H9 (cell line): ENCODE measurements around the gene NTN3. TPM values are rescaled to one million over a fixed set of nuclear protein-coding genes. Genes with fewer than 3 reads are reported as not detected.

Experiments
- DNase-seq: peaks from one replicate; pipeline ENCODE4 v3.0.0-alpha.2; 2017
- H2AFZ ChIP-seq: one replicate; pipeline ENCODE4 v1.6.1; 2013; ENCODE audit warnings: mild to moderate bottlenecking, low read length, control low read depth, moderate library complexity
- H2AK5ac ChIP-seq: 2 replicates; pipeline ENCODE4 v1.6.1; 2013; ENCODE audit warnings: low read length, control low read depth, mixed read lengths; ENCODE audit not compliant: insufficient read length
- H2BK120ac ChIP-seq: one replicate; pipeline ENCODE4 v1.6.1; 2013; ENCODE audit warnings: low read depth, mild to moderate bottlenecking, low read length, control low read depth, inconsistent platforms; ENCODE audit not compliant: poor library complexity, severe bottlenecking
- H2BK12ac ChIP-seq: 2 replicates; pipeline ENCODE4 v1.6.1; 2013; ENCODE audit warnings: low read length, control low read depth, mixed read lengths, low read depth; ENCODE audit not compliant: insufficient read length
- H2BK15ac ChIP-seq: 2 replicates; pipeline ENCODE4 v1.6.1; 2013; ENCODE audit warnings: low read depth, low read length, control low read depth
- H2BK20ac ChIP-seq: one replicate; pipeline ENCODE4 v1.6.1; 2013; ENCODE audit warnings: low read depth, mild to moderate bottlenecking, low read length, control low read depth, inconsistent platforms; ENCODE audit not compliant: poor library complexity, severe bottlenecking
- H2BK5ac ChIP-seq: 2 replicates; pipeline ENCODE4 v1.6.1; 2013; ENCODE audit warnings: low read length, control low read depth, mixed read lengths; ENCODE audit not compliant: insufficient read length
- H3K14ac ChIP-seq: 2 replicates; pipeline ENCODE4 v1.6.1; 2013; ENCODE audit warnings: low read length, control low read depth; ENCODE audit not compliant: insufficient read depth
- H3K18ac ChIP-seq: 2 replicates; pipeline ENCODE4 v1.6.1; 2013; ENCODE audit warnings: low read depth, mild to moderate bottlenecking, mixed read lengths, low read length, control low read depth; ENCODE audit not compliant: insufficient read length
- H3K23ac ChIP-seq: 2 replicates; pipeline ENCODE4 v1.6.1; 2013; ENCODE audit warnings: low read length, control low read depth, mixed read lengths, low read depth; ENCODE audit not compliant: insufficient read length
- H3K23me2 ChIP-seq: 2 replicates; pipeline ENCODE4 v1.6.1; 2013; ENCODE audit warnings: low read depth, mild to moderate bottlenecking, mixed read lengths, low read length, control low read depth; ENCODE audit not compliant: insufficient read length, poor library complexity, severe bottlenecking
- H3K27ac ChIP-seq: 2 replicates; pipeline ENCODE4 v1.5.1; 2013; ENCODE audit warnings: low read length, control low read depth, mixed read lengths, low read depth; ENCODE audit not compliant: insufficient read length
- H3K27me3 ChIP-seq: 2 replicates; pipeline ENCODE4 v1.6.1; 2013; ENCODE audit warnings: low read length, control low read depth, inconsistent platforms; ENCODE audit not compliant: insufficient read depth
- H3K4ac ChIP-seq: 2 replicates; pipeline ENCODE4 v1.6.1; 2013; ENCODE audit warnings: low read depth, mild to moderate bottlenecking, control low read depth, inconsistent platforms, low read length, moderate library complexity
- H3K4me1 ChIP-seq: 2 replicates; pipeline ENCODE4 v1.6.1; 2013; ENCODE audit warnings: low read length, control low read depth, inconsistent platforms; ENCODE audit not compliant: insufficient read depth
- H3K4me2 ChIP-seq: 2 replicates; pipeline ENCODE4 v1.6.1; 2013; ENCODE audit warnings: low read length, control low read depth, mixed read lengths; ENCODE audit not compliant: insufficient read length, insufficient read depth
- H3K56ac ChIP-seq: 2 replicates; pipeline ENCODE4 v1.6.1; 2013; ENCODE audit warnings: low read depth, mild to moderate bottlenecking, mixed read lengths, low read length, control low read depth; ENCODE audit not compliant: insufficient read length
- H3K79me1 ChIP-seq: 2 replicates; pipeline ENCODE4 v1.6.1; 2013; ENCODE audit warnings: low read depth, mild to moderate bottlenecking, moderate library complexity, low read length, control low read depth, inconsistent platforms; ENCODE audit not compliant: insufficient read depth, poor library complexity, severe bottlenecking
- H3K79me2 ChIP-seq: 2 replicates; pipeline ENCODE4 v1.6.1; 2013; ENCODE audit warnings: low read length, control low read depth, inconsistent platforms; ENCODE audit not compliant: insufficient read depth
- H3K9ac ChIP-seq: 2 replicates; pipeline ENCODE4 v1.6.1; 2013; ENCODE audit warnings: low read length, control low read depth, mixed read lengths; ENCODE audit not compliant: insufficient read length; ENCODE audit errors: extremely low read depth
- H3K9me3 ChIP-seq: one replicate; pipeline ENCODE4 v1.6.1; 2013; ENCODE audit warnings: low read depth, low read length, inconsistent platforms; ENCODE audit not compliant: control insufficient read depth
- H3T11ph ChIP-seq: one replicate; pipeline ENCODE4 v1.6.1; 2013; ENCODE audit warnings: mild to moderate bottlenecking, low read length, control low read depth, inconsistent platforms
- H4K20me1 ChIP-seq: one replicate; pipeline ENCODE4 v1.6.1; 2013; ENCODE audit not compliant: control insufficient read depth, insufficient read length, insufficient read depth
- H4K5ac ChIP-seq: 2 replicates; pipeline ENCODE4 v1.6.1; 2013; ENCODE audit warnings: low read depth, mild to moderate bottlenecking, mixed read lengths, low read length, control low read depth; ENCODE audit not compliant: insufficient read length
- H4K8ac ChIP-seq: replicated peaks from 2 replicates; pipeline ENCODE4 v1.6.1; 2013; ENCODE audit warnings: low read length, control low read depth, mixed read lengths, low read depth; ENCODE audit not compliant: insufficient read length
- H4K91ac ChIP-seq: 2 replicates; pipeline ENCODE4 v1.6.1; 2013; ENCODE audit warnings: low read depth, mild to moderate bottlenecking, moderate library complexity, mixed read lengths, low read length, control low read depth; ENCODE audit not compliant: insufficient read length
- H3K27ac Mint-ChIP-seq, 3 experiments: 2 replicates in 2 of 3; 3 replicates in 1 of 3; pipeline ENCODE4 v1.8.0; 2020 to 2021; ENCODE audit warnings: mixed read lengths in 3 of 3, mild to moderate bottlenecking in 1 of 3, moderate library complexity in 1 of 3
- H3K27me3 Mint-ChIP-seq: 2 replicates; pipeline ENCODE4 v1.8.0; 2021; ENCODE audit warnings: low read depth, mild to moderate bottlenecking, moderate library complexity, mixed read lengths
- H3K36me3 Mint-ChIP-seq, 3 experiments: 2 replicates in 2 of 3; 3 replicates in 1 of 3; pipeline ENCODE4 v1.8.0; 2020 to 2021; ENCODE audit warnings: low read depth in 3 of 3, mixed read lengths in 3 of 3; ENCODE audit not compliant: insufficient read depth in 1 of 3
- H3K4me1 Mint-ChIP-seq, 2 experiments: 2 replicates each; pipeline ENCODE4 v1.8.0; 2020; ENCODE audit warnings: mixed read lengths in 2 of 2
- H3K4me3 Mint-ChIP-seq, 2 experiments: 2 replicates in 1 of 2; 3 replicates in 1 of 2; pipeline ENCODE4 v1.8.0; 2020 to 2021; ENCODE audit warnings: mild to moderate bottlenecking in 2 of 2, mixed read lengths in 2 of 2, moderate library complexity in 1 of 2
- H3K9me3 Mint-ChIP-seq, 2 experiments: 2 replicates in 1 of 2; 3 replicates in 1 of 2; pipeline ENCODE4 v1.8.0; 2020; ENCODE audit warnings: mild to moderate bottlenecking in 2 of 2, mixed read lengths in 2 of 2, moderate library complexity in 1 of 2
- CTCF ChIP-seq: fragments of 200-600 bp; sonication (generic); conservative IDR thresholded peaks from 3 replicates; pipeline ENCODE4 v1.8.0; 2021; ENCODE audit warnings: antibody characterized with exemption, mild to moderate bottlenecking
- WGBS: extraction: QIAGEN DNeasy Blood & Tissue Kit; methylation state at CpG from one replicate; pipeline ENCODE4 v1.1.7; 2013; ENCODE audit warnings: missing lambda C conversion rate, low lambda C conversion rate, mixed read lengths; ENCODE audit not compliant: insufficient read length; ENCODE audit errors: extremely low coverage; 5-methylcytosine and 5-hydroxymethylcytosine counted together
- total RNA-seq: library from RNA; stranded (reverse); gene quantifications from 2 replicates; pipeline ENCODE4 v1.2.1, GENCODE V29; 2021

The NTN3 gene
- total RNA-seq, 1 experiment from 2014 or later = 1.3 TPM

- Histone ChIP-seq H3K23ac (no peak overlapping the region), H3K79me2 (peaks cover 3% of the 10 kb centered on the region), H2AK5ac (no peak overlapping the region), H3K56ac (no peak overlapping the region), H3K23me2 (peaks cover 15% of the 10 kb centered on the region), H3K79me1 (peaks cover 4% of the 10 kb centered on the region), H3K9me3 (no peaks in the 10 kb centered on the region), H3T11ph (no peak overlapping the region), H4K5ac (no peak overlapping the region), H3K18ac (no peak overlapping the region), H2BK5ac (no peak overlapping the region), H3K4ac (no peak overlapping the region), H4K91ac (no peak overlapping the region), H2BK120ac (no peak overlapping the region), H3K4me2 (no peak overlapping the region), H4K20me1 (no peaks in the 10 kb centered on the region), H2BK12ac (no peak overlapping the region), H3K27me3 (no peaks in the 10 kb centered on the region; the same call in 1 of the 2 replicates), H2BK15ac (no peak overlapping the region), H3K27ac (no peak overlapping the region), H3K4me1 (no peaks in the 10 kb centered on the region), H3K14ac (no peak overlapping the region), H2BK20ac (no peak overlapping the region), H4K8ac (no peak overlapping the region), H2AFZ (no peak overlapping the region), H3K9ac (no peak overlapping the region)
- Mint-ChIP-seq H3K4me1 (peaks cover 23 to 25% of the 10 kb centered on the region in 2 experiments), H3K4me3 (no peak overlapping the region), H3K27ac (no peak overlapping the region), H3K27me3 (peaks cover 15% of the 10 kb centered on the region), H3K36me3 (peaks cover 9 to 11% (median 11%) of the 10 kb centered on the region in 3 experiments; a peak in 6 of 7 replicates), H3K9me3 (no peaks in the 10 kb centered on the region)
- no CpG with 5 or more reads among the region's 13 CpGs for WGBS
- no peak for TF ChIP-seq CTCF
- DNase-seq = no peak
These were observed 45.2 kb upstream of the NTN3 start for GRCh38 chr16:2425825-2426430.
